Activated T-cell treated with anti-CD3 and anti-CD28 coated beads for 4 hours (primary cell): ENCODE data around the gene ATP2B2.

ENCODE experiments used
- DNase-seq: peaks from one replicate; pipeline ENCODE4 v3.0.0-alpha.2; 2020

ATP2B2 gene

DNA sequence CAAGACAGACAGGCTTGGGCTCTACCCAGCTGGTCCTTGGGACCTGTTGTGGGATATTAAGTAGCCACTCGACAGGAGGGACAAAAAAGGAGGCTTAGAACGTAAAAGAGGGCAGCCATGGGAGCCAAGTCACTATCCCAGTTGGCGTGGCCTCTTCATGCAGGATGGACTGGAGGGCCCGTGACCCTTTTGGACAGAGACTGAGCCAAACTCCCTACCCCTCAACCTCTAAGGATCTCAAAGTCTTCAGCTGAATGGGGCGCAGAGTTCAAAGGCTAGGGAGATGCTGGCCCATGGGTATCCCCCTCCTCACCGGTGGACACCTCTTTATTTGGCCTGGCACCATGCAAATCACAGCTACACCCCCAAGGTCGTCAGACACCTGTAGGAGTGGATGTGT lies 126.6 kb downstream of the ATP2B2 start:
- no peak for DNase-seq

DNA sequence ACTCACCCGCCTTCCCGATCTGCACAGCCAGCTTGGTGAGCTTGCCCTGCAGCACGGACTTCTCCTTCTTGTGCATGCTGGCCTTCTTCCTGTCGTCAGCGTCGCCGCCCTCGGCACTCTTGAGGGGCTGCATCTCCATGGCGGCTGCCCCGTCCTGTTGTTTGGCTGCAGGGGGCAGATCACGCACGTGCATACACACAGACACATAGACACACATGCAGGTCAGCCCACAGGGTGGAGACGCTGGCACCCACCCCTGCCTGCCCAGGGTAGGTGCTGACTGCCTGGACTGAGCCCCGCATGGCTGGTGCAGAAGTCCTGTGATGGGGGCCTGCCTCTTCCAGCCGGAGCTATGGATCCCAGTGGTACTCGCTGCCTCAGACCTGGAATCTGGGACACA lies 127.1 kb downstream of the ATP2B2 start:
- DNase-seq, result no peak

GRCh38 chr3:10377148-10377725 lies 128.1 kb downstream of the ATP2B2 start:
- no peak for DNase-seq

DNA sequence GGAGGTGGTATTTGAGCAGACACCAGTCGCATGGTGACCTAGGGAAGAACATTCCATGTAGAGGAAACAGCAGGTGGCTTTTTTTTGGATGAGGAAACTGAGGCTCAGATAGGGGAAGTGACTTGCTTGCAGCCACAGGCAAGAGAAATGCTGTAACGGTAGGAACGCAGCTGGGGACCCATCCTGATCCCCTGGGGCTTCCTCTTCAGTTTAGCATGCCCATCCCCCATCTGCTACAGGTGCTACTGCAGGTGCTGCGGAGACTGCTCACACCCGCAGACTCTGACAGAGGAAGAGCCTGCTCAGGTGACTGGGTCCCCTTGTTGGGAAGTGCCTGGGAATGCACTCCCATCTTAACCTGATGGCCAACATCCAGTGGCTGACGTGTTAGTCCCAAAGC lies 129.0 kb downstream of the ATP2B2 start:
- no peak for DNase-seq

GRCh38 chr3:10375296-10376053 lies 129.9 kb downstream of the ATP2B2 start:
- DNase-seq, result no peak

DNA sequence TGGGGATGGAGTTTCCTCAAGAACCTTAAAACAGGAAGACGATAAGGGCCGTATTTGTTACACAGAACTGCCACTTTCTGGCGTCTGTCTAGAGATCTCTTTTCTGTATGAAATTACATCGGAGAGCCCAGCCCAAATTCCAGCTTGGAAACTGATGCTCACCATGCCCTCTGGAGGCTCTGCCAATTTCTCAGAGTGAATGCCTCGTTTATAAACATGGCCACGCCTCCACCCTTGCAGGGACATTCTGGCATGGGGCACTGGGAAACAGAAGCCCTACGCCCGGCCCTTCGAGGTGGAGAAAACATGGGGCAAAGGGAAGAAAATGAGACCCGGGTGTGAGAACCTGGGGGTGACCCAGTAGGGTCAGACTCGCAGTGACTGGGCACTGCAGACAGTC lies 131.1 kb downstream of the ATP2B2 start:
- no peak for DNase-seq

DNA sequence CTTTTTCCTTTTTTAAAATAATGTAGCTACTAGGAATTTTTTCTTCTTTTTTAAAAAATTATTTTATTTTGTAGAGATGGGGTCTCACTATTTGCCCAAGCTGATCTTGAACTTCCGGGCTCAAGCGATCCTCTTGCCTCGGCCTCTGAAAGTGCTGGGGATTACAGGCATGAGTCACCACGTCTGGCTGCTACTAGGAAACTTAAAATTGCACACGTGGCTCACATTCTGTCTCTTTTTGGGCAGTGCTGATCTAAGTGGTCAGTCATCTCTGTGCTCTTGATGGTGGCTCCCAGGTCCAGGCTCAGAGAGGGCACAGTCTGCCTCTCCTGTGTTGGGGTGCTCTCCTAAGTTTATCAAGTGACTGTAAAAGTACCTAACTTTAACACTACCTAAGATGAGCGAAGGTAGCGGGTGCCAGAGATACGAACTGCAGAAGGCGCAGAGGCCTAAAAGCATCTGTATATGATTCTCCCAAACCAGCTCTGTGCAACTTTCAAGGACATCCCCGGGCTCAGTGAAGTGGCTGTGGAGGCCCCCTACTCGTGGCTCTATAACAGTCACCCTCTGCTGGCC lies 131.6 kb downstream of the ATP2B2 start:
- DNase-seq, result no peak

- no peak for DNase-seq
These were observed 133.6 kb downstream of the ATP2B2 start for GRCh38 chr3:10371789-10372188.

- DNase-seq, result no peak
These were observed 134.2 kb downstream of the ATP2B2 start for GRCh38 chr3:10371167-10371566.

GRCh38 chr3:10370429-10370828 lies 135.0 kb downstream of the ATP2B2 start:
- DNase-seq, result no peak

DNA sequence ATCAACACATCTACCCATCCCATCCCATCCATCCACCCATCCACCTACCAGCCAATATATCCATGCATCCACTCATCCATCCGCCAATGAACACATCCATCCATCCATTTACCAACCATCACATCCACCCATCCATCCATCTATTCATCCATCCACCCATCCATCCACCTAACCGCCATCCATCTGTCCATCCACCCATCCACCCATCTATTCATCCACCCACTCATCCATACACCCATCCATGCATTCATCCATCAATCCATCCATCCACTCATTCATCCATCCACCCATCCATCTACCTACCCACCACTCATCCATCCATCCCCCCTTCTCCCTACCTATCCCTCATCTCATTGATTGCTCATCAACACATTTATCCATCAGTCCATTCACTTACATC lies 136.9 kb downstream of the ATP2B2 start:
- no peak for DNase-seq

DNA sequence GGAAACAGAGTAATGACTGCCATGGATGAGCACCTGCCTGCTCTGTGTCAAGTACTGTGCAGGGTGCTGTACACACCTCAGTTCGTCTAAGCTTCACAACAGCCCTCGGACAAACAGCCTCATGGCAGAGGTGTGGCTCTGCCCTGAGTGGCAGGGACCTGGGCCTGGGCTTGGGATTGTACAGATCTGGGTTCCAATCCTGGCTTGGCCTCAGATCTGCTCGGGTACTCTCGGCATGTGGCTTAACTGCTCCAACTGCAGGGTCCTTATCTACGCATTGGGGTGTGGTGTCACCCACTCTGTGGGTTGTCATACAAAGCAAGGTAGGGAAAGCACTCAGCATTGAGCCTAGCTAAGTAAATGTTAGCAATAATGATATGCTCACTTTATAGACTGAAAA lies 137.9 kb downstream of the ATP2B2 start:
- DNase-seq, result no peak

DNA sequence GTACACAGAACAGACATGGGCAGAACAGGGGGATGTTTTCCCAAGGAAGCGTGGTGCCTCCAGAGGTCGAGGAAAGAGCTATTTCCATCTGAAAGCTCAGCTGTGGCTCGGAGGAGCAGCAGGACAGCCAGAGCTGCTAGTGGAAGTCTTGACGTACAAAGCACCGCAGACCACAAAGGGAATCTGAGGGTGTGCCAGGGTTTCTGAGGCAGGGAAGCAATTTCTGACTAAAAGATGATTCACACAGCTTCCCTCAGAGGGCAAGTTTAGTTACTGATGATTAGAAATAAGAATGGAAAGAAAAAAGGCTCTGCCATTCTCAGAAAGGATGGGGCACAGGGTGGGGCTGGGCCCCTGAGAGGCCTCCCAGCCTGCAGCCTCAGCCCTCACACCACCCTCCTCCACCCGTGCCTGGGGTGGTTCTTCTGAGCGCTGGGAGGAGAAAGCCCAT lies 138.7 kb downstream of the ATP2B2 start:
- DNase-seq, result peak; percentile 9

DNA sequence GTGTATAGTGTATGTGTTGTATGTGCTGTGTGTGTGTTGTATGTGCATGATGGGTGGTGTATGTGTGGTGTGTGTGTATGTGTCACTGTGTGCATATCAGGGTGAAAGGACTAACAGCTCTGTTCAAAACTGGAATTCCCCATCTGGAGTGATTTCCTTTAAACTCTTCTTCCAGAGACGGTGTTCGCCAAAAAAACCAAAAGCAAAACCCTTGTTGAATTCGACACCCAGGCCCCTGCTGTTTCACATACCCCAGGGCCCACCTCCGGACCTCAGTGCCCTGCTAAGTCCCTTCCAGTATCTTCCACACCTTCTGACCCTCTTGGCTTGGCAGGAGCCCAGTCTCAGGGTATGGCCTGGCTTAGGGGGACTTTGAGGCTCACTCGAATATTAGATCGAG lies 139.6 kb downstream of the ATP2B2 start:
- no peak for DNase-seq

DNA sequence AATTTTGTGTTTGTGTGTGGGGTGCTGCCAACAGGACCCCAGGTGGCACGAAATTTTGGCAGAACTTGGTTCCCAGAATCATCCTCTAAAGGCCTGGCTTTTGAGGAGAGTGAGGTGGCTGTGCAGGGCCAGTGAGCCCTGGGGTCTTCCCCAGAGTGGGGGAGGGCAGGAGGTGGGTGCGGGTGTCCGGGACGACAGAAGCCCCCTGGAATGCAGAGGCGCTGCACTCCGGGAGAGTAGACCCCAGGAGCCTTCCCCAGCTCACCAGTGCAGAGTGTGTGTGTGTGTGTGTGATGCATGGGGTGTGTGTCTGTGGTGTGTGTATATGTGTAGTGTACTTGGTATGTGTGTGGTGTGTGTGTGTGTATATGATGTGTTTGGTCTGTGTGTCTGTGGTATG lies 140.1 kb downstream of the ATP2B2 start:
- no peak for DNase-seq

- no peak for DNase-seq
These were observed 140.6 kb downstream of the ATP2B2 start for GRCh38 chr3:10364806-10365205.

GRCh38 chr3:10363935-10364334 lies 141.5 kb downstream of the ATP2B2 start:
- no peak for DNase-seq

GRCh38 chr3:10361375-10361774 lies 144.0 kb downstream of the ATP2B2 start:
- DNase-seq, result no peak

DNA sequence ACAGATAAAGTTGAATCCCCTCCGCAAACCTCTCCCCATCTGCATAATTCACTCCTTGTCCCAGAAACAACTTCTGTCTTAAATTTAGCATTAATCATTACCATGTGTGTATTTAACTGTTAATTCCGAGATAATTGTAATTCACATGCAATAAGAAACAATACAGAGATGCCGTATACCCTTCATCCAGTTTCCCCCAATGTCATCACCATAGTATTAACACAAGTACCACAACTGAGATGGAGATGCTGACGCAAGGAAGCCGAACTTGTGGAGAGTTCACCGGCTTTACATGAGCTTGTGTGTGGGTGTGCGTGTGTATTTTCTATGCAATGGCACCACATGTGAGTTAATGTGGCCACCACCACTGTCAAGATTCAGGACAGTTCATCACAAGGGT lies 144.9 kb downstream of the ATP2B2 start:
- no peak for DNase-seq

DNA sequence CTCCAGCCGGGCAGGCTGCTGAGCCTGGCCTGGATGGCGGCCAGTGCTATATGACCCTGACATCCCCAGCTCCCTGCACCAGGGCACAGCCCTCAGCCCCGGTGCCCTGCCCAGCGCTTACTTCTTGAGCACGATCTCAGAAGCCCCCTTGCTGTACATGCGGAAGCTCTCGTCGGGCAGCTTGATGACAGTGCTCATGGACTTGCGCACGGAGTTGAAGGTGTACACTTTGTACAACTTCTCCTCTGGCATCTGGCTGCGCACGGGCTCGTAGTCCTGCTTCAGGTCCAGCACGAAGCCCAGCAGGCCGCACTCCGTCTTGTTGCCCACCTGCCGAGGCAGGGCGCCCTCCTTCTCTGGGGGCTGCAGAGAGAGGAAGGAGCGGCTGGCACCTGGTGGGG lies 145.6 kb downstream of the ATP2B2 start:
- DNase-seq, result no peak

DNA sequence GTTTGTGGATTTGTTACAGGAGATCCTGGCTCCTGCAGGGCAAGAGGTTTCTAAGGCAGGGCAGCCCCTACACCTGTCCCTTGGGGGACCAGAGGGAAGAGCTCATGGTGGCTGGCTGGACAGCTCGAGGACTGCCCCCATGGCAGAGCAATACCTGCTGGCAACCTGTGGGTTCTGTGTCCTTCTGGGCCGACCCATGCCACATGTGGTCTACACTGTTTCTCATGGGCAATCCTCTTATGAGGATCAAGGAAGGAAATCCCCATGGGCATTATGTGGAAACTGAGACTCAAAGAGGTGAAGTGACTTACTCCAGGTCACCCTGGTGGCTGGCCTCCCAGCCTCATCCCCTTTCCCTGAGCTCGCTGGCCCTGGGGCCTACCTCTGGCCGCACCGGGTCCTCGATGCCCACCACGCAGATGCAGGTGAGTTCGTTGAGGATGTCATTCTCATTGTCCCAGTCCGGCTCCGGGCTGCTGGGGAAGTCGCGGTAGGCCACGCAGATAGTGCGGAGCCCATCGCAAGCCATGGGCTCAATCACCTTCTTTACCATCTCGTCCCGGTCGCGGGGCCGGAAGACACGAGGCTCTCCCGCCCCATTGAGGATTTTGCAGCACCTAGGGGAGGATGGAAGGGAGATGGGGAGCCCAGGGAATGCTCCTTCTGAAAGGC lies 146.9 kb downstream of the ATP2B2 start:
- DNase-seq, result no peak

- DNase-seq, result no peak
These were observed 147.6 kb downstream of the ATP2B2 start for GRCh38 chr3:10357592-10358308.

DNA sequence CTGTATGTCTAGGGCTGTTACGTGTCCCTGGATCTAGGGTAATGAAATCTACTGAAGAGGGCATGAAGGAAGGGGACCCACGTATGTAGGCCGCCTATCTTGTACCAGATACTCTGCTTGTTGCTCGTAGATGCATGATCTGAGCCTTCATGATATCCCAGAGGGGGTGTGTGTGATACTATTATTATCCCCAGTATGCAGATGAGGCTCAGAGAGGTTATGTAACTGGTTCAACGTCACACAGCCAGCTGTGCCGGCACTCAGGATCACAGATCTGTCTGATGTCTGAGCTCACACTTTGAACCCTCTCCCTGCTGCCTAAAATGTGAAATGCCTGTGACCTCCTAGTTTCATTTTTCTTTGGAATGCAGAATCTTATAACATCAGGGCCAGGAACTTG lies 148.3 kb downstream of the ATP2B2 start:
- DNase-seq, result no peak
